Prostate gland (tissue), 2 donors: Measurements from ENCODE around the gene POLE.

ENCODE experiments used
- POLR2A ChIP-seq: fragments of 450-650 bp; IDR thresholded peaks from one replicate; pipeline ENCODE4 v1.6.1; 2016; ENCODE audit warnings: antibody characterized with exemption, mild to moderate bottlenecking
- TF ChIP-seq, protein P1 (sequence below), 4 experiments: fragments of 200-600 bp in 2 of 4; fragments of 450-650 bp in 2 of 4; sonication (generic) in 2 of 4; IDR thresholded peaks; 1 replicate in 3 of 4; 2 replicates in 1 of 4; pipeline ENCODE4 v1.5.1; 2016 to 2019; ENCODE audit warnings: antibody characterized with exemption in 4 of 4, mild to moderate bottlenecking in 2 of 4, moderate library complexity in 2 of 4

- TF ChIP-seq, protein P1, sequence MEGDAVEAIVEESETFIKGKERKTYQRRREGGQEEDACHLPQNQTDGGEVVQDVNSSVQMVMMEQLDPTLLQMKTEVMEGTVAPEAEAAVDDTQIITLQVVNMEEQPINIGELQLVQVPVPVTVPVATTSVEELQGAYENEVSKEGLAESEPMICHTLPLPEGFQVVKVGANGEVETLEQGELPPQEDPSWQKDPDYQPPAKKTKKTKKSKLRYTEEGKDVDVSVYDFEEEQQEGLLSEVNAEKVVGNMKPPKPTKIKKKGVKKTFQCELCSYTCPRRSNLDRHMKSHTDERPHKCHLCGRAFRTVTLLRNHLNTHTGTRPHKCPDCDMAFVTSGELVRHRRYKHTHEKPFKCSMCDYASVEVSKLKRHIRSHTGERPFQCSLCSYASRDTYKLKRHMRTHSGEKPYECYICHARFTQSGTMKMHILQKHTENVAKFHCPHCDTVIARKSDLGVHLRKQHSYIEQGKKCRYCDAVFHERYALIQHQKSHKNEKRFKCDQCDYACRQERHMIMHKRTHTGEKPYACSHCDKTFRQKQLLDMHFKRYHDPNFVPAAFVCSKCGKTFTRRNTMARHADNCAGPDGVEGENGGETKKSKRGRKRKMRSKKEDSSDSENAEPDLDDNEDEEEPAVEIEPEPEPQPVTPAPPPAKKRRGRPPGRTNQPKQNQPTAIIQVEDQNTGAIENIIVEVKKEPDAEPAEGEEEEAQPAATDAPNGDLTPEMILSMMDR (IDR thresholded peaks at IDR 0.05) = no peak
- TF ChIP-seq POLR2A = no peak
These were observed 66.1 kb downstream of the POLE start for GRCh38 chr12:132620899-132621656.
